Forelimb muscle (tissue), 1 donor: Measurements from ENCODE around the gene KAZN. TPM values are rescaled to one million over a fixed set of nuclear protein-coding genes. Genes with fewer than 3 reads are reported as not detected.

ENCODE experiments used
- DNase-seq: peaks from one replicate; pipeline ENCODE4 v3.0.0-alpha.2; 2013; ENCODE audit warnings: low read depth
- polyA plus RNA-seq: library from polyadenylated mRNA; unstranded; fragments of 120-200 nt; gene quantifications from one replicate; pipeline ENCODE4 v1.2.1, GENCODE V29; 2013; ENCODE audit not compliant: insufficient read length

Gene KAZN
- polyA plus RNA-seq, 1 donor: 12.8 TPM

DNA sequence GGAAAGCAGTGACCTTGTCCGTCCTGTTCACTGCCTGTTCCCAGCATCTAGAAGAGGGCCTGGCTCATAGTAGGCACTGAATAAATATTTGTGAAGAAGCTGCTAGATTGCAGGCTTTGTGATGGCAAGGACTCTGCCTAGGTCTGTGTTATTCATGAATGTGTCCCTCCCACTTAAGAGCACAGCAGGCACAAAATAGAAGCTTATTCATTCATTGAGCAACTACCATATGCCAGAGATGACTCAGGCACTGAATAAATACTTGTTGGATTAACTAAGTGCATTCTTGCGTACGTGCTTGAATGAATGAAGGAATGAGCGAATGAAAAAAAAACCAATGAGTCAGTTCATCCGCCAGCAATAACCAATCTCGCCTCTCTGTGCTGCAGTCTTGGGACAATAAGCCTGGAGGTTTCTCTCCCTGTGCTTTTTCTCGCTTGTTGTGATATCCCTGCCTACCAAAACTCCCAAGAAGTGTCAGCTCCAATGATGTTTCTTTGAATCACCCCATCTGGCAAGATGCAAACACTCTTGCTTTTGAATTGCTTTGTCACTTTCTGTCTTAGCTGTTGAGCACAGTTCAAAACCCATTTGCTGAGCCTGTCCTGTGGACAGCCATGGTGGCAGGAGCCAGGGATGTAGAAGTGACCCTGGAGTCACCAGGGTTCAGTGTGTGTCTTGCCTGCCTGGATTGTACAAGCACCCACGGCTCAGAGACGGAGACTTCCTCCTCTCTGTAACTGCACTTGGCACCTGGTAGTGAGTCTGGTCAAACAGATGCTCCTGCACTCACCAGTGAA is 143.9 kb downstream of the KAZN start:
- no peak for DNase-seq

DNA sequence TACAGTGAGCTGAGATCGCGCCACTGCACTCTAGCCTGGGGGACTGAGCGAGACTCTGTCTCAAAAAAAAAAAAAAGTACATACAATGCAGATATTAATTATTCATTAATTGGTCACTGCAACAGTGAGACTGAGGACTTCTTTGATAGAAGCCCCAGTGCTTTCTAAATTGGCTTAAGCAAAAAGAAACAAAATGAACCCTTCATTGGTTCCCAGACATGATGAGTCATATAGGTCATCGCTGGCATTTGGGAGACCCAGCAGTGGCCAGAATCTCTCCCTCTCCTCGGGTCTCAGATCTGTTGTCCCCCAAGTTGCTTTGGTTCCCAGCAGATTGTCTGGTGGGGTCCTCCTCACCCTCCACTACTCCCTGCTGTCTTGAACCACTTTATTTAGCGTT is 144.9 kb downstream of the KAZN start:
- no peak for DNase-seq

DNA sequence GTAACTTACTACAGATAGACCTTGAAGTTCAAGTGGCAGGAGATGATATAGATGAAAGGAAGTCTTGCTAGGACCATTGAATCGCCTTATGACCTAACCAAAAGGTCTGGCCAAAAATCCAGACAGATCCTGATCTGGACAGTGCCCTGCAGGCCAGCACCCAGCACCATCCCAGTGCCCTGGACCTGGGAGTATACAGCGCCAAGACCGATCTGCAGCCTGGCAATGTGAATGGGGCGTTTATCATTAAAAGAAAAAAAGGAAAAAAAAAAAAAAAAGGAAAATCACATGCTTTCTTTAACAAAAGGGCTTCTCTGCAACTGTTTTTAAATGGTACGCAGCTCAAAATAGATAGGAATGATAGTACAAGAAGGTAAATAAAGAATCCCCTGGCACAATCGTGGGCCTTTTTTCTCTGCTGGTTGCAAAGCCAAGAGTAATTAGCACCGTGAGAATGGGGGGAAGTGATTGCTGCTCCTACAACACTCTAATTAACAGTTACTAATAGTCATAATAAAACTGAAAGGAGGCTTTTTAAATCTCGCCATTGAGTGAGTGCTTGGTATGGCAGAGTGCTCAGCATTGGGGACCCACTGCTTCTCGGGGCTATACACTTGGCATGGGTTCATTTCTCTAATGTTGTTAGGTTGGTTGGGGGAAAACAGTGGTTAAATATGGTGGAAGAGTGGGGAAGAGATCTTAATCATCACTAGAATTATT is 146.7 kb downstream of the KAZN start:
- no peak for DNase-seq

DNA sequence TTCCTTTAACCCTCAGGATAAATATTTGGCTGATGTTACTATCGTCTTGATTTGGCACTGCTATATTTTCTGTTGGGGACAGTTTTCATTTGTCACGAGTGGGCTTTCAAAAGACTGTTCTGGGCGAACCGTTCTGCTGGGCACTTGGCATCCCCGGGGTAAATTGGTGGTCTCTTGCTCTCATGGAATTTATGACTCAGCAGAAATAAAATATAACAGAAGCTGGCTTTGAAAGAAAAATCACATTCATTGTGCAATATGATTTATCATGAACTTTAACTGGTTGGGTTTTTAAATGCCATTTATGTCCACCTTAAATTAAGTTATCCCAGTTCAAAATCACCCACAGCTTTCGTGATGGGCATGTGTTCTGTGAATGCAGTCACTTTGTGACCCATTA is 147.3 kb downstream of the KAZN start:
- DNase-seq: no peak

DNA sequence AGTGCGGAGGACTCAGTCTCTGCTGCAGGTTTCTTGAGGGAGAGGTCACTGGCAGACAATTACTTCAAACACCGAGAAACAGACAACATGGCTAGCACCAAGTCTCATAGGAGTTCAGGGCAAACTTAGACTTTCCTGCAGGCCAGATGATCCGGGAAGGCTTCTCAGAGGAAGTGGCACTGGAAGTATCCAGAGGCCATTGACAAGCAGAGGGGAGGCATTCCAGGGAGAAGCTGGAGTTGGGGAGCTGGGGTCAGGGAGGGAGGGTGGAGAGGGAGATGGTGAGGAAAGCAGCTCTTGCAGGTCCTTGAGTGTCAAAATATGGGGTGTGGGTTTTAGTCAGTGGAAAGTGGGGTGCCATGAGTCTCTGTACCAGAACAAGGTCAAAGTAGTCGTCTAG is 147.9 kb downstream of the KAZN start:
- no peak for DNase-seq

DNA sequence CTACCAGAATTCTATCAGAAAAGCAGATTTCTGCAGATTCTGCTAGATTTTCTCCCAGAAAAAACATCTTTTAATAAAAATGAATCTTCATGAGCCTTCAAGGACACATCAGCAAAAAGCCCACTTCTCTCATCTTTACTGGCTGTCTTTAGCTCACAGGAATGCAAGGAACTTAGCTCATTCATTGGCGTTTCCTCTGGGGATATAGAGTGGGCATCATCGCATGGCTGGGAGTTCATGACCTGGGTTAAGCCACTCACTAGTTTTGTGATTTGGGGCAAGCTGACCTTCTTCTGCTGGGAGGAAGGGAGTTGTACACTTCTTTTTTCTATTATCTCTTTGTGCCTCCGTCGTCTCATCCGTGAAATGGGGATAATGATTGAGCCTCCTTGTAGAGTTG is 149.7 kb downstream of the KAZN start:
- no peak for DNase-seq

DNA sequence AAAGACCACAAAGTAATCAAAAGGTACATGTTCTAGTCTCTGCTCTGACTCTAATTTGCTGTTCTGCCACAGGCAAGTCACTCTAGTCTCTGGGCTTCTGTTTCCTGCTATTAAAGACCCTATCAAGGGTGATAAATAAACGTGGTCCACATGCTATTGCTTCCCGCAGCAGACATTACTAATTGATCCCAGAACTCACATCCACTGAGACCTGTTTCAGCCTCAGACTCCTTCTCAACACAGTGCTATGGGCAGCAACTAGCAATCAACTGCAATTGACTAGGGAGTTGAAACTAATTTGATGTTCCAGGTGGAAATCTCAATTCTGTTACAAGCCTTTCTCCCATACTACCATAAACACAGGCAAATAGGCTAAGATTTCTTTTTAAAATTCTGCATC is 150.5 kb downstream of the KAZN start:
- no peak for DNase-seq

DNA sequence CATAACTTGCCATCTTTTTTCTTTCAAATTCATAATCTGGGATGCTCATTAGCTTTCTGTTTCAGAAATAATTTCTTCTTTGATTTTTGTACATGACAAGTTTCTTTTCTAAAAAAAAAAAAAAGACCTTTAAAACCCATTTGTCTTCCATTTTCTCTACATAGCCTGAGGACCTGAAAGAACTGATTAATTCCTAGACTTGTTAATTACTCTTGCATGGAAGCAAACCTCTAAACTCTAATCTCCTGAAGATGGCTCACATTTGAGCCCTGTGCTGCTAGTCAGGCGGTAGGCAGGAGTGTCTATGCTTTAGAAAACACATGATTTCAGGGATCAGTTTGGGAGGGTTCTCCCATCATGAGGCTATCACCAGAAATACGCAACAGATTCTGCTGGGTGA is 152.0 kb downstream of the KAZN start:
- DNase-seq: no peak

DNA sequence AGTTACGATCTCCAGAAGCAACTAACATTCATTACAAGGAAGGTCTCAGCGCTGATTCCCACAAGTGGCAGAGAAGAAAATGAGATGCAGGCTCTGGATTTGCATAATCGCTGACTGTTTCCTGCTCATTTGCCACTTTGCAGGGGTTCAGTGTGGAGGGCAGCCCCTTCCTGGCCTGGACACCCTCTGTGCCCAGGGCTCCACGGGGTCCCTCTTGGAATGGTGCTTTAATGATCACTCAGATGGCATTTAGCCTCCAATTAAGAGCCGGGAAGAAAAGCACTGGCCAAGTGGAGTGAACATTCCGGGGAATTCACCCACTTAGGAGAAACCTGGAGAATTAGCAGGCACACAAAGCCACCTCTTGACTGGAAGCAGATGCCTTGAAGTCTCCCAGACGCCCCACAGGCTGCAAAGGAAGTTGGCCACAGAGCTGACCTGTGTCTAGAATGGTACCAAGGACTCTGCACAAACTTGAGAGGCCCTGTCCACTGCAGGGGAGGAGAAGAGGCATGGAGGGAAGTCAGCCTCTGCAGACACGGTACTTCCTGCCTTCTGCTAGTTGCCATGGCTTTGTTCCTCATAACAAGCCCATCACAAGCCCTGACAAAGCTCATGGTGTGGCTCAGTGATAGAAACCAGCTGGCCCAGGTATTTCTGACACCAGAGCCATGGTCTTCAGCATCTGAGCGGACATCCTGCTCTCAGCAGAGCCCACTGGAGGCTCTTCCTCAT is 157.2 kb downstream of the KAZN start:
- no peak for DNase-seq

DNA sequence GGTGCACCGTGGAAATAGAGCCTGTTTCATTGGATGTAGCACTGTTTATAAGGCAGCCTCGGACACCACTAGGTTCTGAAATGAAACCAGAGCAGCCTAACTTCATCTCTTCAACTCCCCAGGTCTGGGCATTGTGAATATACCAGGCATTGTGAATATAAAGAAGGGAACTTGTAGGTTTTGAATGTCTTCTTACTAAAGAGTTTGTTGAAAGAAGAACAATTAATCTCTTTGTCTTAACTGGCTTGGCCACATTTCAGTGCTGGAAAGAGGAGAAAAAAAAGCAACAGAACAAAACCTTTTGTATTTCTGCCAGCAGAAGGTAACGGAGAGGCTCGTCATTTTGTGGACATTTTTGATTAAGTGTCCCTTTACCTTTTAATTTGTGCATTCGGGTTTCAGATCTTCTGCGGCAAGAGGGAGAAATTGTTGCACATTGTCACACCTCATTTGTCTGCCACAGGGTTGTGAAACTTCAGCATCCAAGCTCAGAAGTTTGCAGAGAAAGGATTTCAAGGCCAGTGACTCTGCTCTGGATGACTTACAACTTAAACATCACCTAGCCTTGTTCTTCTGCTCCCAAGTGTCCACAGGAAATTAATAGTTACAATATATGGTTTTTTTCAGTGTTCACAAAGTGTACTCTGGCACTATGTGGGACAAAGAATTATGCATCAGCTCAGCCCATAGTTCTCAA is 158.3 kb downstream of the KAZN start:
- DNase-seq: no peak

DNA sequence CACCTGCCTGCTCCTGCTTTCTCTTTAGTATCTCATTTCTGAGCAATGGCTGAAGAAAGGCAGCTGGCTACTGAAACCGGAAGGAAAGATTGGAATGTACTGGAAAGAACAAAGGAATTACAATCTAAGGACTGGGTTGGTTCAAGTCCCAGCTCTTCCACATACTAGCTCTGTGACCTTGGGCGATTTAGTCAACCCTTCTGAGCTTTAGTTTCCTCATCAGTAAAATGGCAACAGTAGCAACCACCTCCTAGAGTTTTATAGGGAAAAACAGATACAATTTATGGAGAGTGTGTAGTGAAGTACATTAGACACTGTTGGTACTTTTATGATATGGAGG is 158.8 kb downstream of the KAZN start:
- DNase-seq: no peak

DNA sequence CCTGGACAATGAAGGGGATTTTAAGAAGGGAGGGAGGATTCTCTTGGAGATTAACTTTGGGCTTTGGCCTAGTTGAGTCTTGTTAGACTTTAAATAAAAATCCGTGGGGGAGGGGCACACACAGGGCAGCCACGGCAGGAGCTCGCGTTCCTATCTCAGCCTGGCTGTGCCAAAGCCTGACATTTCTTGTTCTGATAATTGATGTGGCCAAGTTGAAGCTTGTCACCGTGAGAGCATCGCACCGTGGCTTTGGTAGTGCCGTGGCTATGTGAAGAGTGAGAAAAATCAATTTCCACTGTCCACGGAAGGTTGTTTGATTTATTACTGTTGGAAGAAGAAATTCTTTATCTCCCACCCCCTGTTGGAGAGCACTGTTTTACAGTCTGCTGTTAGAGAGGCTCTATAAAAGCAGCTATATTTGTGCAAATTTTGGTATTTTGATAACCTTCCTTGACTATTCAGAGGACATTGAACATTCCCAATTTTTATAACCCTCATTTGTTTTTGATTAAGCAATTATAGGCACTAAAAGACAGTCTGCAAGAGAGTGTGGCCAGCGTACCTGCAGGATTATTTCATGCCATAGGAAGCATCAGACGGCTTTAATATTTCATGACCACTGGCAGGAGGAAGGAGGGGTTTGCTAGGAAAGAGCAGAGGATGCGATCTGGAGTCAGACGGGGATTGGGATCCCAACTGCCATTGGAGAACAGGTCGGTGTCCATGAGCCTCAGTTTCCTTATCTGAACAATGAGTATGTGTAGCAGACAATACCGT is 160.7 kb downstream of the KAZN start:
- no peak for DNase-seq

DNA sequence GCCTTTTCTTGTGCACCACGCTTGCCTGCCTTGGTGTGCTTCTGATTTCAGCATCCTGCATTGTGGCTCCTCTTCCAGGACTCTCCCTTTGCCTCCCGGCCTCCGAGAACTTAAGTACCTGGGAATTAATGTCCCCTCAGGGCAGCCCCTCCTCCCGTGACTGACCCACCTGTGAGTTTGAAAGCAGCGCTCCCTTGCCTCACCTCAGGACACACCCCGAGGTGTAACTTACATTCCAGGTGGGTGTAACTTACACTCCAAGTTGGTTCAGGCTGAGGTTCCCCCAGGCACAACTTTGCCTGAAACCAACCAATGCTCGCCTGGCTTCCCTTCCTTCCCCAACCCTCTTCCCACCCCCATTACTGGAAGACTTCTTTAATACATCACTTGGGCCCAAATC is 161.4 kb downstream of the KAZN start:
- DNase-seq: no peak

DNA sequence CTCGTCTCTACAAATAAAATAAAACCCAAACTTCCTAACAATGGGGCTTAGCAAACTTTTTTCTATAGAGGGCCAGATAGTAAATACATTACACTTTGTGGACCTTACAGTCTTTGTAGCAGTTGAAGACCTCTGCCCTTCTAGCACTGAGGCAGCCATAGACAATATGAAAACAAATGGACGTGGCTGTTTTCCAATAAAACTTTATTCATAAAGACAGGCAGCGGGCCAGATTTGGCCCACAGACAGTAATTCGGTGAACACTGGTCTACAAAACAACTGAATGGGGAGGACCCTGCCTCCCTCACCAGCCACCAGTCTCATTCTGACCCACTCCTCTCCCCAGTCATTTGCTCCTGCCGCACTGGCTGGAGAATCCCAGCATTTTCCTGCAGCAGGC is 162.3 kb downstream of the KAZN start:
- no peak for DNase-seq

DNA sequence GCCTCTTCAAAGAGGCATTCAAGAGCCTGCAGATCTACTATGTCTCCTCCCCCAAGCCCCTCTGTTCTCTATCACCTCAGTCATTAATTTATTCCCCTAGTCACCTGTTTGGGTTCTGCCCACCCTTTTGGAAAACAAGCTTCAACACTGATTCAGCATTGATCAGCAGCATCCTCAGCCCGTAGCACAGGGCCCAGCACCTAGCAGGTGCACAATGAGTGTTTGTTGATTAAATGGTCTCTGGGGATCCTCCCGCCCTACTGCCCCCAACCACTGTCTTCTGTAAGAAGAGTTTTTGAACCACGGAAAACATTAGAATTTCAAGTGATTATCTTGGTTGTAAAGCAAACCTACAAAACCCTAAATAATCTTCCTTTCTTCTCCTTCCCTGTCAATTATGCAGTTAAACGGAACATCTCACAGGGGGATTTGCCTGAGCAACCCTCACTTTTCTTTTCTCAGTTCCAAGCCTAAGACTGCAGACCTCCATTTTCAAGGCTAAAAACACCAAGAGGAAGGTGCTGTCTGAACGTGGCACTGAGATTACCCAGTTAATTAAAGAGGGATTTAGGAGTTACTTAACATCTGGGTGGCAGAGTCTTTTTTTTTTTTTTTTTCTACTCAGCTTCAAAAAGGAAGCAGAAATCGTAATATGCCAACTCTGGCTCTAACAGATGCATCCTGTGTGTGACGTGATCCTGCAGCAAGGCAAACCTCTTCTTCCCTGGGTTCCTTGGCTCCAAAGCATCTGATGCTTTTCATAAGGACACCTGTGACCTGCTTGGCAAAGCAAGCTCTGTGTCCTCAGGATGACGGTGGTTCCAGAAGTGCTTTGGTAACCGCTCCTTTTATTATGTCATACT is 163.0 kb downstream of the KAZN start:
- DNase-seq: no peak

DNA sequence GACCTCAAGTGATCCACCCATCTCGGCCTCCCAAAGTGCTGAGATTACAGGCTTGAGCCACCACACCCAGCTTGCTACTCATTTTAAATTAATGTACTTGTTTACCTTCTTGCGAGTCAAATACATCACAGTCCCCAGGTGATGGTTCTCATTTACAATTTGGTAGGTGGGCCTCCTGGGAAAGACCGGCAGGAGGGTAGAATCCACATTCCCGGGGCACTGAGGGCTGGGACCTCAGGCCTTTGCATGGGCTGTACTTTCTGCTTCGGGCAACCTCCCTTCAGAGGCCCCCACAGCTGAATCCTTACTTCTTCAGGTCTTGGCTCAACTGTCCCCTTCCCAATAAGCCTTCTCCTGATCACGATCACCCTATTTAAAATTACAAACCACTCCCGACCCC is 165.5 kb downstream of the KAZN start:
- no peak for DNase-seq

DNA sequence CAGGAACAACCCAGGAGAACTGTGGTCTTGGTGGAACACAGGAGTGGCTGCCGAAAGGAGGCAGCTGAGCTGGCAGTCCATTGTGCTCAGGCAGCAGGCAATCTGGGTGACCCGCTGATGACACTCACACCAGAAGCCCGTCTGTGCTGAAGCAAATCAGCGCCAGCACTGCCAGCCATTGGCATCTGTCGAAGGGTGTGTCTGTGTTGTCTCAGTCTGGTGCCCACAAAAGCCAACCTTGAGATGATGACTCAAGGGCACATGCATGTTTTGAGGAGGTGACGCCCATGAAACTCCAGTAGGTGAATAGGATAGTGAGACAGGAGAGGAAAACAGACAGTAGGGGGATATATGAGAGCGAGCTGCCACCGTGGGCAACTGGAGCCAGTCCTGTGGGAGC is 167.3 kb downstream of the KAZN start:
- DNase-seq: no peak

DNA sequence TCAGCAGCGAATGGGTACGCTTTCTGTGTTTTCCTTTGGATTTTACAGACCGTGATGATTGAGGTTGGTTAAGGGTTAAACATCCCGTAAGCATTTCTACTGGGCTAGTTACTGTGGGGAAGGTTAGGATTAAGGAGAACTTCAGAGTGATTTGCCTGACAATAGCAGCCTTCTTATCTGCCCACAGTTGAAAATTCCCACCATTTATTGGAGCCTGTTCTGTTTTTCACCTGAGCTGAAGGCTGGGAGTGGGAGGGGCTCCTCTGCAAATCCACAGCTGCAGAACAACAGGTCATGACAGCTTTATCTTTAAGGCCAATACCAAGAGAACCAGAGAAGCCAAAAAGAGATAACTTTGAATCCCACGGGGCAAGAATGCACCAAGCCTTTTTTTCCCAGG is 168.6 kb downstream of the KAZN start:
- DNase-seq: no peak

DNA sequence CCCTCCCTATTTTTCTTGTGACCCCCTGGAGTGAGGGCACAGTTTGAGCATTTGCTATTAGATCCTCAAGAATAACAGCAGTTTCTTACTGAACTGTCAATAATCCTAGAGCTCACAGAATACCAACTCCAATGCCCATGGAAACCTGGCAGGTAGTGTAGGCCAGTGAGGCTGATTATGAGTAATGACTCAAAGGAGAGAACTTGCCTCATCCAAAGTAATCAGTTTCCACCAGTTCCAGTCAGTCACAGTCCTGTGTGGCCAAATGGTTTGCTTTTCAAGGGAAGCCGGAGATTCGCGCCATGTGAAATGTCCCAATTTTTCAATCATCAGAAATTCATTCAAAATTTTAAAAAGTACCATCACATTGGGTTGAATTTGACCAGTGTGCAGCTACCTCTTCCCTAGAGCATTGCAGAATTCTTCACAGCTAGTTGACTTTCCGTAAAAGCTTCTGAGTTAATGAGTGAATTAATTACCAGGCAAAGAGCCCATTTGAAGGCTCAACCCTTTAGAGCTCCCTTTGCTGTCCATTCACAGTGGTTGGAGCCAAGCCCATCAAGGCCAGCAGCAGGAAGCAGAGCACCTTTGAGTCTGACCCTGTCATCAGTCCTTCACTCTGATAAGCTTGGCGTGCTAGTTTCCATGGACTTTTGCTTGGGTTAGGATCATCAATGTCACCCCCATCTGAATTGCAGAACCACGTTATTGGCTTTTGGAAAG is 170.3 kb downstream of the KAZN start:
- no peak for DNase-seq
